ENCODE data around the gene BTBD19. TPM values are rescaled to one million over a fixed set of nuclear protein-coding genes. Genes with fewer than 3 reads are reported as not detected.

BTBD19 gene
- total and polyA plus RNA-seq, 2 of the 4 experiments (the other 2 are of a cell fraction), result 0.90 to 17.2 TPM

GRCh38 chr1:44811234-44811633 lies 2.9 kb downstream of the BTBD19 start:
- POLR2A ChIA-PET (ENCODE audit: unreplicated experiment), result no interaction called here
- H3K18ac ChIP-seq (ENCODE audit: low read depth, low read length), result peak overlapping the region; percentile 25; the same call in 1 of the 2 replicates
- H3K9me1 ChIP-seq (ENCODE audit: insufficient read depth, low read length), result peaks cover 34% of the 10 kb centered on the region
- peak overlapping the region; percentile 86 for H2AK5ac ChIP-seq (ENCODE audit: low read depth, low read length)
- ATAC-seq (ENCODE audit: low read depth) (no peak), DNase-seq (no peak)
- H3K23ac ChIP-seq (ENCODE audit: low read depth, low read length), result peak overlapping the region; percentile 76
- no peak overlapping the region for H3K4me3 ChIP-seq (ENCODE audit: insufficient read depth, low read depth, low read length)
- WGBS, 2 experiments (ENCODE audit: extremely low coverage in 2 of 2, insufficient read length in 1 of 2), result 78% methylated on average over 2 of the region's 8 CpGs; no CpG with 5 or more reads in 1 of the 2 experiments
- peak overlapping the region; percentile 66; the same call in 1 of the 2 replicates for H3K56ac ChIP-seq (ENCODE audit: extremely low read depth, insufficient read depth, low read length)
- peak overlapping the region; percentile 71 to 82; a peak in 3 of 4 replicates for H4K8ac ChIP-seq (ENCODE audit: low read depth in 2 of 2, low read length in 2 of 2)
- H3K4me2 ChIP-seq (ENCODE audit: low read depth, low read length), result peak overlapping the region; percentile 32
- peak overlapping the region; percentile 85 for H2BK20ac ChIP-seq (ENCODE audit: low read depth, low read length)
- peak overlapping the region; percentile 93 for H3K14ac ChIP-seq (replicated peaks; ENCODE audit: low read depth, low read length)
- H4K5ac ChIP-seq (ENCODE audit: low read depth, low read length), result peak overlapping the region; percentile 16; the same call in 1 of the 2 replicates
- CTCF ChIA-PET, result interaction anchor here (0.7 kb wide), 1 partner anchor 8 kb away, joined by 3 read pairs; no protein-coding TSS in a partner anchor
- peak overlapping the region; percentile 78 for H2BK5ac ChIP-seq (ENCODE audit: low read depth, low read length, poor library complexity, severe bottlenecking)
- H2BK15ac ChIP-seq (ENCODE audit: low read depth, low read length), result peak overlapping the region; percentile 4; the same call in 1 of the 3 replicates
- peak overlapping the region; percentile 28; the same call in 1 of the 2 replicates for H3K9ac ChIP-seq (ENCODE audit: low read depth, low read length)
- BruUV-seq (replicated peaks), result no TSS peak
- H4K91ac ChIP-seq (ENCODE audit: insufficient read depth, low read depth, low read length), result peak overlapping the region; percentile 72
- dilution Hi-C loops (cut with HindIII; ENCODE audit: low sequenced_read_pairs, unreplicated experiment), result no loop called here
- in situ Hi-C loops (cut with MboI; ENCODE audit: low sequenced_read_pairs), result no loop called here
- H3K79me1 ChIP-seq (ENCODE audit: low read depth in 1 of 2, low read length in 2 of 2), result peaks cover 19 to 61% of the 10 kb centered on the region in 2 experiments
- peak overlapping the region; percentile 70 for H2AK9ac ChIP-seq (replicated peaks; ENCODE audit: low read depth, low read length, poor library complexity)
- H3K27me3 ChIP-seq (ENCODE audit: control insufficient read depth, insufficient read depth, low read length), result no peaks in the 10 kb centered on the region
- peaks cover 6% of the 10 kb centered on the region for H3K36me3 ChIP-seq (ENCODE audit: control insufficient read depth, insufficient read depth, low read length)
- H2AFZ ChIP-seq (replicated peaks; ENCODE audit: low read length, poor library complexity), result no peak overlapping the region
- H2BK120ac ChIP-seq (ENCODE audit: low read depth, low read length), result peak overlapping the region; percentile 91
- intact Hi-C loops (cut with micrococcal nuclease), result no loop called here
- H3K27ac ChIP-seq (ENCODE audit: insufficient read depth, low read length), result peak overlapping the region; percentile 69
- peaks cover 9% of the 10 kb centered on the region; the same call in 1 of the 2 replicates for H4K20me1 ChIP-seq (ENCODE audit: insufficient read depth, low read length)
- peaks cover 60% of the 10 kb centered on the region for H3K4me1 ChIP-seq (ENCODE audit: control insufficient read depth, insufficient read depth, low read length)
- TF ChIP-seq MAFK (IDR thresholded peaks at IDR 0.05; ENCODE audit: low read depth, low read length) (no peak), FOS (IDR thresholded peaks at IDR 0.05; ENCODE audit: low read depth, low read length) (no peak), RFX5 (IDR thresholded peaks at IDR 0.05; ENCODE audit: low read depth, low read length) (no peak), POLR2A (IDR thresholded peaks at IDR 0.05; ENCODE audit: low read depth, low read length) (no peak; the same call in 1 of the 2 replicates), USF2 (IDR thresholded peaks at IDR 0.05; ENCODE audit: low read depth, low read length) (no peak), NFE2L2 (IDR thresholded peaks at IDR 0.05; ENCODE audit: low read depth, low read length) (no peak), RCOR1 (IDR thresholded peaks at IDR 0.05; ENCODE audit: insufficient replicate concordance, low read length) (no peak), RAD21 (IDR thresholded peaks at IDR 0.05; ENCODE audit: low read length) (no peak)
- no peaks in the 10 kb centered on the region for H3K9me3 ChIP-seq (ENCODE audit: control insufficient read depth, insufficient read depth, low read length)
- peak overlapping the region; percentile 96 for H3K4ac ChIP-seq (ENCODE audit: low read depth, low read length)

Measured in IMR-90 (cell line).